Nephron progenitor cell (in vitro differentiated cells): Measurements from ENCODE around the gene MECR.
A peak's percentile ranks its signal among the peaks of the same experiment; 100 is the strongest.
"Not testable (repeated sequence)": the region's sequence is repeated elsewhere in the genome, so short reads cannot be mapped to it uniquely, and the experiment has no call there.

ENCODE experiments used
- DNase-seq: peaks from one replicate; pipeline ENCODE4 v3.0.0; 2021
- H3K27ac Mint-ChIP-seq: 2 replicates; pipeline ENCODE4 v1.8.0; 2021; ENCODE audit warnings: mild to moderate bottlenecking, moderate library complexity, mixed read lengths
- H3K27me3 Mint-ChIP-seq: 2 replicates; pipeline ENCODE4 v1.8.0; 2021; ENCODE audit warnings: mild to moderate bottlenecking, low read depth, mixed read lengths; ENCODE audit not compliant: poor library complexity
- H3K36me3 Mint-ChIP-seq: 2 replicates; pipeline ENCODE4 v1.8.0; 2021; ENCODE audit warnings: low read depth, mixed read lengths
- H3K4me1 Mint-ChIP-seq: 2 replicates; pipeline ENCODE4 v1.8.0; 2021; ENCODE audit warnings: mixed read lengths
- H3K4me3 Mint-ChIP-seq: 2 replicates; pipeline ENCODE4 v1.8.0; 2021; ENCODE audit warnings: mild to moderate bottlenecking, moderate library complexity, mixed read lengths
- H3K9me3 Mint-ChIP-seq: 2 replicates; pipeline ENCODE4 v1.8.0; 2021; ENCODE audit warnings: mild to moderate bottlenecking, moderate library complexity, mixed read lengths
- CTCF ChIP-seq: fragments of 200-600 bp; sonication (generic); IDR thresholded peaks from 2 replicates; pipeline ENCODE4 v1.5.0; 2021; ENCODE audit warnings: antibody characterized with exemption

MECR gene

GRCh38 chr1:29237129-29237821 is 6.5 kb upstream of the MECR start:
- peak; percentile 74 for DNase-seq
- TF ChIP-seq CTCF, result no peak
- Mint-ChIP-seq H3K4me1 (peaks cover 62% of the 10 kb centered on the region), H3K36me3 (no peaks in the 10 kb centered on the region), H3K4me3 (peak overlapping the region; percentile 95), H3K9me3 (no peaks in the 10 kb centered on the region), H3K27ac (peak overlapping the region; percentile 81), H3K27me3 (peaks cover 51% of the 10 kb centered on the region)

GRCh38 chr1:29236712-29237128 is 6.0 kb upstream of the MECR start:
- Mint-ChIP-seq H3K36me3 (no peaks in the 10 kb centered on the region), H3K4me3 (peak overlapping the region; percentile 95), H3K9me3 (no peaks in the 10 kb centered on the region), H3K27ac (peak overlapping the region; percentile 81), H3K4me1 (peaks cover 62% of the 10 kb centered on the region), H3K27me3 (peaks cover 51% of the 10 kb centered on the region)
- no peak for DNase-seq
- TF ChIP-seq CTCF, result no peak

GRCh38 chr1:29235955-29236711 is 5.4 kb upstream of the MECR start, which contains the start of gene PTPRU:
Gene PTPRU (plus strand): TSS chr1:29236522. CDS start chr1:29236645, 123 bp downstream.
- Mint-ChIP-seq H3K27me3 (peaks cover 49% of the 10 kb centered on the region), H3K27ac (peak within 1 kb of the TSS; percentile 81), H3K4me3 (peak within 1 kb of the TSS; percentile 95), H3K9me3 (no peaks in the 10 kb centered on the region), H3K36me3 (no peaks in the 10 kb centered on the region), H3K4me1 (peaks cover 58% of the 10 kb centered on the region)
- DNase-seq, result peak; percentile 96
- peak; percentile 49 for TF ChIP-seq CTCF

- H3K27ac Mint-ChIP-seq, H3K36me3 Mint-ChIP-seq, DNase-seq, H3K4me3 Mint-ChIP-seq, H3K9me3 Mint-ChIP-seq: not testable (repeated sequence)
- Mint-ChIP-seq H3K4me1 (peaks cover 58% of the 10 kb centered on the region), H3K27me3 (peaks cover 49% of the 10 kb centered on the region)
Observed at GRCh38 chr1:29234881-29235280, 4.1 kb upstream of the MECR start.

- no peak for TF ChIP-seq CTCF
- no peak overlapping the region for H3K4me3 Mint-ChIP-seq
- DNase-seq, result no peak
- peaks cover 49% of the 10 kb centered on the region for H3K27me3 Mint-ChIP-seq
- H3K36me3 Mint-ChIP-seq, result no peaks in the 10 kb centered on the region
- peaks cover 58% of the 10 kb centered on the region for H3K4me1 Mint-ChIP-seq
- no peaks in the 10 kb centered on the region for H3K9me3 Mint-ChIP-seq
- no peak overlapping the region for H3K27ac Mint-ChIP-seq
Observed at GRCh38 chr1:29234471-29234870, 3.7 kb upstream of the MECR start.

- H3K36me3 Mint-ChIP-seq, result no peaks in the 10 kb centered on the region
- no peak overlapping the region for H3K27ac Mint-ChIP-seq
- DNase-seq, result no peak
- TF ChIP-seq CTCF, result no peak
- H3K27me3 Mint-ChIP-seq, result peaks cover 45% of the 10 kb centered on the region
- H3K9me3 Mint-ChIP-seq, result no peaks in the 10 kb centered on the region
- no peak overlapping the region for H3K4me3 Mint-ChIP-seq
- H3K4me1 Mint-ChIP-seq, result peaks cover 54% of the 10 kb centered on the region
Observed at GRCh38 chr1:29233693-29234092, 3.0 kb upstream of the MECR start.
